ENCODE data around the gene CAMSAP3.

Gene CAMSAP3

DNA sequence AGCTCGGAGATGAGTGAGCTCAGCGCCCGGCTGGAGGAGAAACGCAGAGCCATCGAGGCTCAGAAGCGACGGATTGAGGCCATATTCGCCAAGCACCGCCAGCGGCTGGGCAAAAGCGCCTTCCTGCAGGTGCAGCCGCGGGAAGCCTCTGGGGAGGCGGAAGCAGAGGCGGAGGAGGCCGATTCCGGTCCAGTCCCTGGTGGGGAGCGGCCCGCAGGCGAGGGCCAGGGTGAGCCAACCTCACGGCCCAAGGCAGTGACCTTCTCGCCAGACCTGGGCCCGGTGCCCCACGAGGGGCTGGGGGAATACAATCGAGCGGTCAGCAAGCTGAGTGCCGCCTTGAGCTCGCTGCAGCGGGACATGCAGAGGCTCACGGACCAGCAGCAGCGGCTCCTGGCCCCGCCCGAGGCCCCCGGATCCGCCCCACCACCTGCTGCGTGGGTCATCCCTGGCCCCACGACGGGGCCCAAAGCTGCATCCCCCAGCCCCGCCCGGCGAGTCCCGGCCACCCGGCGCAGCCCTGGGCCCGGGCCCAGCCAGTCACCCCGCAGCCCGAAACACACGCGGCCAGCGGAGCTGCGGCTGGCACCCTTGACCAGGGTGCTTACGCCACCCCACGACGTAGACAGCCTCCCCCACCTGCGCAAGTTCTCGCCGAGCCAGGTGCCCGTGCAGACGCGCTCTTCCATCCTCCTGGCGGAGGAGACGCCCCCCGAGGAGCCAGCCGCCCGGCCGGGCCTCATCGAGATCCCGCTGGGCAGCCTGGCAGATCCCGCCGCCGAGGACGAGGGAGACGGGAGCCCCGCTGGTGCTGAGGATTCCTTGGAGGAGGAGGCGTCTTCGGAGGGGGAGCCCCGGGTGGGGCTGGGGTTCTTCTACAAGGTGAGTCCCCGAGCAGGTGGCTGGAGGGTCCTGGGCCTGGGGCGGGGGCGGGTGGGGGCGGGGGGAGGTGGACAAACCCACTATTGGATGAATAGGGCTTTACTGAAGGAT lies 16.9 kb downstream of the CAMSAP3 start:
- DNase-seq = no peak

DNA sequence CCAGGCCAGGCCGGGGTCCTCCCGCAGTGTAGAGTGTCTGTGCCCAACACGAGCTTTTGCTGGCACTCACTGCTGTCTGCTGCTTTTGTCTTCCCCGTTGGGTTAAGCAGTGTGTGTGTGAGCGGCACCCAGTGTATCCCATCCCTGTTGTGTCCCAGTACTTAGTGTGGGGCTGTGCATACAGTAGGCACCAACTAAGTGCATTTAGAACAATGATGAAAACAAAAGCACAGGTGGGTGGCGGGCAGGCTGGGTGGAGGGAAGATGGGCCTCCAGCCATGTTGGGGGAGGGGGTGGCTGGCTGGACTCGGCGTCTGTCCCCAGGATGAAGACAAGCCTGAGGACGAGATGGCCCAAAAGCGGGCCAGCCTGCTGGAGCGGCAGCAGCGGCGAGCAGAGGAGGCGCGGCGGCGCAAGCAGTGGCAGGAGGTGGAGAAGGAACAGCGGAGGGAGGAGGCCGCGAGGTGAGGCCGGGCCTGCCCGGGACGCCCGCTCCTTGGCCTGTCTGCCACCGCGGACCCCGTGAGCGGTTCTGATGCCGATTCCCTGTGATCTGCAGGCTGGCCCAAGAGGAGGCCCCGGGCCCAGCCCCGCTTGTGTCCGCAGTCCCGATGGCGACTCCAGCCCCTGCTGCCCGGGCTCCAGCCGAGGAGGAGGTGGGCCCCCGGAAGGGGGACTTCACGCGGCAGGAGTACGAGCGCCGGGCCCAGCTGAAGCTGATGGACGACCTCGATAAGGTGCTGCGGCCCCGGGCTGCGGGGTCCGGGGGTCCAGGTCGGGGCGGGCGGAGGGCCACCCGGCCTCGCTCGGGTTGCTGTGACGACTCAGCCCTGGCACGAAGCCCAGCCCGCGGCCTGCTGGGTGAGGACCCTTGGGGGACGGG lies 19.4 kb downstream of the CAMSAP3 start:
- no peak for DNase-seq

DNA sequence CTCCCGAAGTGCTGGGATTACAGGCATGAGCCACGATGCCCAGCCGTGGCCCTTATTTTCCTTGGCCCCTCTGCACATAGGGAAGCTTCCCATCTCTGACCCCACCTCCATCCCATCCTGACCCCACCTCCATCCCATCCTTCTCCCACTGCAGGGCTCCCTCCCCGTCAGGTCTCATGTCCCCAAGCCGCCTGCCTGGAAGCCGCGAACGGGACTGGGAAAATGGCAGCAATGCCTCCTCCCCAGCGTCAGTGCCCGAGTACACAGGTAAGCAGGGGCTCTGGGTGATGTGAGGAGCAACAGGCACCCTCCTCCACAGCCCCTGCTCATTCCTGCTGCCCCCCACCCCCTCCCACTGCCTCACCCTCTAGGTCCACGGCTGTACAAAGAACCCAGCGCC lies 21.5 kb downstream of the CAMSAP3 start:
- DNase-seq = no peak

DNA sequence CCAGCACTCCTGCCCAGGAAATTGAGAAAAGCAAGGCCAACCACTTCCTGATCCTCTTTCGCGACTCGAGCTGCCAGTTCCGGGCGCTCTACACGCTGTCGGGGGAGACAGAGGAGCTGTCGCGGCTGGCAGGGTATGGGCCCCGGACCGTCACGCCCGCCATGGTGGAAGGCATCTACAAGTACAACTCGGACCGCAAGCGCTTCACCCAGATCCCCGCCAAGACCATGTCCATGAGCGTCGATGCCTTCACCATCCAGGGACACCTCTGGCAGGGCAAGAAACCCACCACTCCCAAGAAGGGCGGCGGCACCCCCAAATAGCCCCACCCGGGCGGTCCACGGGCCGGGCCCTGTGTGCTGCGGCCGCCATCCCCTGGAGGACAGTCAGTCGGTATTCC lies 22.1 kb downstream of the CAMSAP3 start:
- DNase-seq = no peak

DNA sequence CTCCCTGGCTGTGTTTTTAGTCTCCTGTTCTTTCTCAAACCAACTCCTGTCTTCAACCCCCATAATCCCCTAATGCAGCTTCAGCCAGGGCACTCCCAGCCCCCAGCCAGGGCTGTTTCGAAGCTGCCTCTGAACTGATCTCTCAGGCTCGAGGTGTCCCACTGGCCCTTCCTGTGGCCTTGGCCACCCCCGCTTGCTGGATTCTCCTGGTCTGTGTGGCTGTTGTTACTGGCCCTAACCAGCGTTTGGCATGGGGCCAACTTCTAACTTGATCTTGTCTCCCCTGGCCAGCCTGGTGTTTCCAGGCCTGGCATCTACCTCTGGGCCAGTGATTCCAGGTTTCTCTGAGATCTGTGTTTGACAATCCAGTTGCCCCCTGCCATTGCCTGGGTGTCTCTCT lies 22.7 kb downstream of the CAMSAP3 start:
- no peak for DNase-seq

DNA sequence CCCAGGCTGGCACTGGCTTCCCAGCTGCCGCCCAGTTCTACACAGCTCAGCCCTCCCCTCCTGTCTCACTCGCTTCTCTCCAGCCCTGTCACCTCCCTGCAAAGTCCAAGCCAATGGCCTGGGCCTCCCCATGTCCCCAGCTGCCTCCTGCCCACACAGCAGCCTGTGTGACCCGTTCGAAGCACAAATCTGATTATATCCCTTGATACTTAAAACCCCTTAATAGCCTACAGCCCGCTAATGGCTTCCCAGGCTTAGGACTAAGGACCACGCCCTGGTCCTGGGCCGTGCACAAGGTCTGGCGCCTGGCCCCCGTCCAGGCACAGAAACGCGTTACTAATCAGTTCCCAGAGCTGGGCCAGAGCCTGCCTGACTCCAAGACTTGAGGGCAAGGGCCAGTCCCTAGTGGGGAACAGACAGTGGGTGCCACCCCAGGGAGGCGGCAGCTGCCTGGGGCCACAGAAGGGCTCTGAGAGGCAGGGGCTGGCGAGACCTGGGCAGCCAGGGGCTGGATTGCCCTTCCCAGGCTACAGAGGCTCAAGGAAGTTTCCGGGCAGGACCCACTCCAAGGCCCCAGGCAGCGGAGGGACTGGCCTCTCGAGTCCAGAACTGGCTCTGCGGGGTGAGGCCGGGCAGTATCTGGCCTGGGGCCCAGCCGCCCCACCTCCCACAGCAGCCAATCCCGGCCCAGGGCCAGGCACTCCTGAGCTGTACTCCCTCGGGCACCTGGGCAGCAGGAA lies 23.3 kb downstream of the CAMSAP3 start:
- DNase-seq = no peak

DNA sequence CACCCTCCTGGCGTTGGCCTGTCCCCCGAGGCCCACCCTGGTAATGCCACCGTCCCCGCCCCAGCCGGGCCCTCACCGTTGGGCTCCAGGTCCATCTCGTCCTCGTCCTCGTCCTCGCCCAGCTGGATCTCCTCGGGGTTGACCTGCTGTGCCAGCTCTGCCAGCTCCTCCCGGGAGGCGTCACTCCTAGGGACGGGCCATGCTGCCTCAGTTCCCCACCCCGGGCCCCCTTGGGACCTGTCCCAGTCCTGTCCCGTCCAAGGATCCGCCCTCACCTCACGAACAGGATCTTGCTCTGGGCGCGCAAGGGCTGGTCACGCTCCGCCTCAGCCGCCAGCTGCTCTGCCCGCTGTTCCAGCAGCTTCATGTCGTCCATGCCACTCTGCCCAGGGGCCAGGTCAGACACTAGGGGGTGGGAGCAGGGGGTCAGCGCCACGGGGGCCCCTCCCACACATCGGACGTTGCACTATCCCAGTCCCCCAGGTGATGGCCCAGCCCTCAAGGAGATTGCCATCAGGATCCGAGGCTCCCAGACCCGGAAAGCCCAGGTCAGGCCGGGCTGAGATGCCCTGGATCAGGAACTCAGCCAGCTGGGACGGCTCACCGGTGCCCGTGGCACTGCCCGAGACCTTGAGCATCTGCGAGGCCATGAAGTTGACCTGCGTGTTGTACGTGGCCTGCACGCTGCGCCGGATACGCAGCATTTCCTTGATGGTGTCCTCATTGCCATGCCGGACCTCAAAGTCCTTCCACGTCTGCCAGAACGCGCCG lies 24.2 kb downstream of the CAMSAP3 start:
- no peak for DNase-seq

DNA sequence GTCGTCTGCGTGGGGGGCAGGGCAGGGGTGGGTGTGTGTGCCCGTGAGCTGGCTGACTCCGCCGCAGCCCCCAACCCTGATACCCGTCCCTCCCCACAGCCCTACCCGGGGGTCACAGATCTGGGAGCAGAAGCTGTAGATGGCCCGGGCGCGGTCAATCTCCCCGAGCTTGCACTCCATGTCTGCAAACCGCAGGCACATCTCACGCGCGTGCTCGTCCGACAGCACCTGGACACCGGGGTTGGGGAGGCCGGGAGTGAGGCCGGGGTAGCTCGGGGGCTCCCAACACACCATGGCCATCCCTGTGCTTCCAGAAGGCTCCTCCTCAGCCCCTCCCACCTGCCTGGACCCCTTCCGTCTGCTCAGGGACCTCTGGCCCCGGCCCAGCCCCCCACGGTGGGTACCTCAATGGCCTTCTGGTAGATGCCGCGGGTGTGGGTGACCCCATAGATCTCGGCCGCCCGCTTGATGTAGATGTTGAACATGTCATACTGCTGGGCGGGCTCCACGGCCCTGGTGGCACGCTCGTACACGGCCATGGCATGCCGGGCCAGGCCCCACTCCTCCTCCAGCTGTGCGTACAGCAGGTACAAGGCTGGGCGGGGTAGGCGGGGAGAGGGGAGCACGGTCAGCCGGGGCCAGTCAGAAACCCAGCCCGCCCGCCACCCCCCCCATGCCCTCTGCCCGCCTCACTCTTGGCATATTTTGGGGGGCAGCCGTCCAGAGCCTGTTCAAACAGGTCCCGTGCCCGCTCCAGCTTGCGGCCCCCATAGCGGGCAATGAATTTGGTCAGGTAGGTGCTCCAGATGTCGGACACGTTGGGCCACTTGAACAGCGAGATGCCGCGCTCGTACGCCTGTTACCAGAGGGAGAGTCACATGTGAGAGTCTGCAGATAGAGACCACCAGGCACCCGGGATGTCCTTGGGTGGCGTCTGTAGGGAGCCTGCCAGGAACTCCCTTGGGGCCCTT lies 25.1 kb downstream of the CAMSAP3 start:
- no peak for DNase-seq

DNA sequence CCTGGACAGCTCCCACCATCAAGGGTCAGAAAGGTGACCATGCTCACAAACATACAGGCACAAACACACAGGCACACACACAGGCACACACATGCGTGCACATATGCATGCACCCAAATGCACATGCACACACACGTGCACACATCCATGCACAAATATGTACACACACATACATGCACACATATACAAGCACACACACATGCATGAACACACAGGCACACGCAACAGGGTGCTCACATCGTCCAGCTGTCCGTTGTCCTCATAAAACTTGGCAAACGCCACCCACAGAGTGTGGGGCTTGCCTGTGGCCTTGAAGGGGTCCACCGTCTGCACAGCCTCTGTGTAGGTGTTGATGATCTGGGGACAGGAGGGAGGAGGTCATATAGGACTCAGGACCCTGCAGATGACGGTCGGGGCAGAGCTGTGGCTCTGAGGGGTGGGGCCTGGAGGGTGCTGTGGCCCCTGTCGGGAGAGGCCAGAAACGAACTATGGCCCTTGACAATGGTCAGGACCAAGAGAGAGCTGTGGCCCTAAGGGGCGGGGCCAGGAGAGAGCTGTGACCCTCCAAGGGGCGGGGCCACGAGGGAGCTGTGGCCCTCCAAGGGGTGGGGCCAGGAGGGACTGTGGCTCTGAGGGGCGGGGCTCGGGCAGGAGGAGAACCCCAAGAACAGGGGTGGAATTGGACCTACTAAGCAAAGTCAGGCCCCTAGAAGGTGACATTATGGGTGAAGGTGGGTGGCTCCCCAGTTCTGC lies 27.4 kb downstream of the CAMSAP3 start:
- no peak for DNase-seq

DNA sequence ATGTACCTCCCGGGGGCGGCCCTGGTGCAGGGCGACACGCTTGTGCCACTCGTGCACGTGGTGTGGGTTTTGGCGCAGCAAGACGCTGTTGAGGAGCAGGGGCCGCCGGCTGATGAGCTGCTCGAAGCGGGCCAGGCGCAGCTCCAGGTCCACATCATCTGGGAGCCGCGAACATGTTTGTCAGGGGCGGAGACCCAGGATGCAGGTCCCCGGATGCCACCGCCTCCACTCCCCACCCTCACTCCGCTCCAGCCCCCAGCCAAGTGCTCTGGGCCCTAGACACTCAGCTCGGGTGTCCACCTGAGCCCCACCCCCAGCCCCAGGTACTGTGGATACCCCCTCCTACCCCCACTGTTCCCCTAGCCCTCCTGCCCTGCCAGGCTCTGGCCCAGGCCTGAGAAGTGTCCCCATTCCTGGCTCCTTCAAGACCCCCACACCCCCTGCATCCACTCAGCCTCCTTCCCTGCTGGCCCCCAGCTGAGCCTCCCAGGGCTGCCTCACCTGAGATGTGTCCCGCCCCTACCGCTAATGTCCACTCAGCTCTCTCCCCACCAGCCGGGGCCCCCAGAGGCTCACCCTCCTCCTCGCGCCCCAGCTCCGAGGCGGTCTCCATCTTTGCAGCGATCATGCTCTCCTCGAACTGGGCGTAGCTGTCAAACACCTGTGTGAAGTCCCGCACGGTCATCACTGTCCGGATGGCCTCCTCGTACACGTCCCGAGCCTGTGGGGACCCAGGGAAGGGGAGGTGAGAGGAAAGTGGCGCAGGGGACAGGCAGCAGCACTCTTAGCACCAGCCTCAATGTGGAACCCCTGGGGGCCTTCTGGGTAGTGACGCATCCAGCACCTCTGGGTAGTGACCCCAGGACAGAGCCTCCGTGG lies 28.3 kb downstream of the CAMSAP3 start:
- no peak for DNase-seq

DNA sequence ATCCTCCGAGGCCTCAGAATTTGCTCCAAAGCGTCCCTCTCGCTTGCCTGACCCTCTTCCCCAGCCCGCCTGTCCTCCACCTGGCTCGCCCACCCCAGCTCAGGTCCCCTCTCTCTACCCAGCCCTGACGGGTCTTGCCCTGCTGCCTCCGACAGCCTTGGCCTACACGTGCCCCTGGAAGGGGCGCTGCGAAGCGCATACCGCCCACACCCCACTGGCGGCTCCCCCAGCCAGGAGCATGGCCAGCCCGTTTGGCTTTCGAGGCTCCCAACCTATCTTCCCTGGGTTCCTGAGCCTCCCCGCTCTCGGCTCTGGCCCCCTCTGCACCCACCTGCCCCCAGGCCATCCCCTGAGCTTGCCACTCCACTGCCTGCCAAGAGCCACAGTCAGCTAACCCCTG lies 29.1 kb downstream of the CAMSAP3 start:
- no peak for DNase-seq

DNA sequence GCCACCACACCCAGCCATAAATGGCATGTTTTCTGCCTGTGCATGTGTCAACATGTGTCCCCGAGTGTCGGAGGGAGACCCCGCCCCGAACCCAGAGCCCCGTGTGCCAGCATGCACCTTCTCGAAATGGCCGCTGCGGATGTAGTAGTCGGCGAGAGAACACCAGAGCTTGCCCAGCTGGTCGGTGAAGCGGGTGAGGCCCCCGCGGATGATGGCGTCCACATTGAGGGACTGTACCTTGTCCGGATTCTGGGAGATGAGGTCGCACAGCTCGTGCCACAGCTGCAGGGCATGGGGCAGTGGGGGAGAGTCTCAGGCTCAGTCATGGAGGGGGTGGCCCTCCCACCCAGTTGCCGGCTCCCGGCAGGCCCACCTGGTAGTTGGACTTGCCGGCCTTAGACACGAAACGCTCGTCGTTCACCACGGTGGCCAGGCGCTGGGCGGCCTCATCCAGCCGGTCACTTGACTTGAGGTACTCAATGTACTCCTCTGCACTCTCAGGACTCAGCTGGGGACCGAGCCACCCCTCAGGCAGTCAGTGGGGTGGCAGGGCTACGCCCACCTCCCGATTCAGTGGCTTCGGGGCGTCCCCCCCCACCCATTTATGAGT lies 30.2 kb downstream of the CAMSAP3 start:
- DNase-seq = no peak

DNA sequence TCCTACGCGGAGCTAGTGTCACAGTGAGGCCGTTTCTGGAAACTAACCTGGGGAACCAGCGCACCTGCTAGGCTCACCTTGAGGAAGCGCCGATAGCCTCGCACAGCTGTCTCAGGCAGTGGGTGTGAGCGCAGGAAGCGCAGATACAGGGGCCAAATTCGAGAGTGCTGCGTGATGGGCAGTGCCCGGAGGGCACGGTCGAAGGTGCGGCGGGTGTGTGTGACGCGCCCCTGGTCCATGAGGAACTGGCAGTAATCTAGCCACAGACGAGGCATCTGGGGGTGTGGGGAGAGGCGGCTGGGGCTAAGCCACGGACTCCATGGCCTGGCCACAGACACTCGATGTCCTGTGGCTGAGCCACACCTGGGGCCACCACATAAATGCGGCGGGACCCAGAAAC lies 31.5 kb downstream of the CAMSAP3 start:
- DNase-seq = no peak

DNA sequence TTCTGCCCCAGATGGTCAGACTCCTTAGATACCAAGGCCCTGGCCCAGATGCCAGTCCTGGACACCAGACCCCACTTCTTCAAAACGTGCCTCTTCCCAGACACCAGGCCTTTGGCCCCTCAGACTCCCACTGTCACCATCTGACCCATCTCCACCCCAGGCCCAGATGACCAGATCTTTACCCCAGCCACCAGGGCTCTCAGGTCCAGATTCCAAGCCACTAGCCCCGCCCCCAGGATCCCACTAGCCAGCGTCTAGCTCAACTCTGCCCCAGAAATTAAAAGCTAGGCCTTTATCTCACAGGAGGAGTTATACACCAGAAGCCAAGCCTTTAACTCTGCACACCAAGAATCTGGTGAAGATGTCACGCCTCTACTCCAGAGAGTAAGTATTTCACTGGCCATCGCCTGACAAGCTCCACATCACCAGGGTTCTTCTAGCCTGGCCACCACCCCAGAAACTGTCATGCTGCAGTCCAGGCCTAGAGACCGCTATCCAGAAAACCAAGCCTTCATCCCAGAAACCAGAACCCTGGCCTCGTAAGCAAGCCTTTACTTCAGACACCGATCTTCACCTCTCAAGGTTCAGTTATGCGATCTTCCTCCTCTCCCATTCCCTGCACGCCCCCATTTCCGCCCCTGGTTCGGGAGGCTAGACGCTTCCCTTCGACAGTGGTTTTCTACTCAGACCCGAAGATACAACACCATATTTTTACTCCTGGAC lies 33.1 kb downstream of the CAMSAP3 start:
- no peak for DNase-seq

DNA sequence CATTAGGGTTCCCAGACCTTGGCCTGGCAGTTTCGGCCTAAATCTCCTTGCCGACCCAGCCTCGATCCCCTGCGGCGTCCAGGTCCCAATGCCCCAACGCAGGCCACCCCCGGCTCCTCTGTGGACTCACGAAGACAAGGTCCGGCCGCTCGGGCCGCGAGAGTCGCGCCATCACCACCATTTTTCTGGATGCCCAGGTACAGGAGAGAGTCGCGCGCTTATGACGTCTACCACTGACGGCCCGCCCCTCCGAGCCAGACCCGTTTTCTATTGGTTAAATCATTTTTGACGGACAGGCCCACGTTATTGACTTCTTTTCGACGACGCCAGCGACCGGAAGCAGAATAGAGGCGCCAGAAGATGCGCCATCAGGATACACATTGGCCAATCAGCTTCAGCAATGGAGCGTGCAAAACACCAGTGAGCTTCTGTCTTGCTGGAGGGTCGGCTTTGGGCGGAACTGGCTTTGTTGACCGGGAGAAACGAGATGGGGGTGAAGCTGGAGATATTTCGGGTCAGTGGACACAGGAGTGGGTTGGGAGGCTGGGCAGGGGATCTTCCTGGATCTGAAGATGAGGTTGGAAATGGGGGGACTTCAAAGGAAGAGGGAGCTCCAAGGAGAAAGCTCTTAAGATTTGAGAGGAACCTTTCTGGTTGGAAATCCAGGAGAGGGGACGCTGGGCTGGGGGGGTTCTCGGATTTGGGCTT lies 33.8 kb downstream of the CAMSAP3 start, which contains the start of the genes PET100 and XAB2:
PET100 (plus strand) TSS at position 447 of the 708 bp plus-strand sequence; CDS start at position 488, 41 bp downstream.
XAB2 (minus strand) TSS at position 199 of the 708 bp plus-strand sequence; CDS start at position 181, 18 bp downstream.
- DNase-seq = peak; percentile 93

DNA sequence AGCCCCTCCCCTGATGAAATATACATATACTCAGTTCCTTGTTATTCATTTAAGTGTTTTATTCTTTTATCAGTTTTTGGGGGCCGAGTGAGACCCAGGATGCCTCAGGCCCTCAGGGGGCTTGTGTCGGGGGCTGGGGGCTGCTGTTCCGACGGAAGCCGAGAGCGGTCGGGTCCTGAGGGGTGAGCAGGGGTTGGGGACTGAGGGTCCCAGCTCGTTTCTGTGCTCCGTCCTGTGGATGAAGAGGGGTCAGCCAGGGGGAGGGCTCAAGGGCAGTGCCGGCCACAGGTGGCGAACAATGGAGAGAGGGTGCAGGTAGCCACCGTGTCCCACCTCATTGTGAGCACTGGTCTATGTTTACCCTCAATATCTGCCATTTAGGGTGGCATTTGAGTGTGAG lies 35.9 kb downstream of the CAMSAP3 start:
- no peak for DNase-seq
